ENCODE measurements around the gene FABP1.

- TF ChIP-seq CTCF (IDR thresholded peaks at IDR 0.05) = no peak
- TF ChIP-seq POLR2A (IDR thresholded peaks at IDR 0.05) = no peak
Observed at GRCh38 chr2:88097891-88098557, 29.8 kb downstream of the FABP1 start.
